NCI-H2227 treated with DMSO at 0.1 percent for 48 hours (cell line): ENCODE measurements around the gene LMOD3.

Source experiments
- DNase-seq: peaks from one replicate; lab custom pipeline; 2025; lab: John Stamatoyannopoulos, UW

LMOD3 gene

GRCh38 chr3:69058180-69058946 is 64.0 kb downstream of the LMOD3 start:
- no peak for DNase-seq
